Muscle layer of duodenum (tissue), 2 donors: ENCODE measurements around the gene ADGB.

ENCODE experiments used
- H3K27ac ChIP-seq: one replicate; pipeline ENCODE4 v1.7.0; 2013; ENCODE audit warnings: mild to moderate bottlenecking, low read length
- H3K27me3 ChIP-seq: one replicate; pipeline ENCODE4 v1.7.0; 2013; ENCODE audit warnings: low read depth, mild to moderate bottlenecking, control low read depth, low read length
- H3K36me3 ChIP-seq, 2 donors: one replicate each; pipeline ENCODE4 v1.7.0; 2013; ENCODE audit warnings: low read length in 2 of 2, control low read depth in 1 of 2, mild to moderate bottlenecking in 1 of 2; ENCODE audit not compliant: insufficient read depth in 2 of 2, control insufficient read depth in 1 of 2
- H3K4me1 ChIP-seq, 2 donors: one replicate each; pipeline ENCODE4 v1.7.0; 2013; ENCODE audit warnings: low read length in 2 of 2, mild to moderate bottlenecking in 2 of 2, control low read depth in 1 of 2, moderate library complexity in 1 of 2; ENCODE audit not compliant: insufficient read depth in 2 of 2, control insufficient read depth in 1 of 2
- H3K4me3 ChIP-seq, 2 donors: one replicate each; pipeline ENCODE4 v1.7.0; 2013; ENCODE audit warnings: low read length in 2 of 2, low read depth in 1 of 2, mild to moderate bottlenecking in 1 of 2
- H3K9me3 ChIP-seq, 2 donors: one replicate each; pipeline ENCODE4 v1.7.0; 2013; ENCODE audit warnings: low read length in 2 of 2, control low read depth in 1 of 2, mild to moderate bottlenecking in 1 of 2; ENCODE audit not compliant: control insufficient read depth in 1 of 2
- donor health status: healthy.

Gene ADGB

GRCh38 chr6:146856296-146856695, 257.5 kb downstream of the ADGB start:
- Histone ChIP-seq H3K9me3 (no peaks in the 10 kb centered on the region), H3K27me3 (no peaks in the 10 kb centered on the region), H3K36me3 (no peaks in the 10 kb centered on the region), H3K27ac (no peak overlapping the region), H3K4me3 (no peak overlapping the region), H3K4me1 (no peaks in the 10 kb centered on the region)

DNA sequence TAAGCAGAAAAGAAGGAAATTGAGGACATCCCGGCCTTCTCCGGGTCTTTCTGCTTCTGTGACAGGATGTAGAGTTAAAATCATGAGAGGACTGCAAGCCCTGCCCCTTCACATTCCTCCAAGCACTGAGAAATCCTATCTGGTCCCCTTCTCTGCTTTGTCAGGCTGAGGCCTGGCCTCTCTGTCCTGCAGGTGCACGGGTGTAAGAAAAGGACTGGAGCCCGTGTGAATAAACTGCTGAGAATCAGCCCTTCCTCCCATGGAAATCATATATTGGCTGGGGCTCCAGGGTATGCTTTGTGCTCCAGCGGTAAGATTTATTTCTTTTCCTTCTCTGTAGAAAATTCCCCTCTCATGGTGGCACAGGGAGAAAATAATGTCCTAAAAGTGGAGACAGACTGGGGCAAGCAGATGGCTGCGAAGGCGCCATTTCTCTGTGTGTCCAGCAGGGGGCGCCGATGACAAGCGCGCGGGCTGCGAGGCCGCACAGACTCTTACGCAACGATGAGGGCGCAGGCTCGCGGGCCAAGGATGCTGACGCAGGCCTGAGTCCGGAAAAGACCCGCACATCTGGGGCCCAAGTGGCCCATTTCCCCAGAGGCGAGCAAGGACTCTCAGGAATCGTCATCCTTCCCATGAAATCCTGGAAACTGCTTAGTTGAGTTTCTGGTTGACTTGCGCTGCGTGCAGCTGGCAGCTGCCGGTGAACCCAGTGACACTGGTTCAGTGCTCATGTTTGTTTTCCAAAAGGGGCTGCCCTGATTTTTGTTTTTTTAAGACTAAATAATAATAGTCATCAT, 258.6 kb downstream of the ADGB start:
- Histone ChIP-seq H3K9me3 (no peaks in the 10 kb centered on the region), H3K27ac (peak overlapping the region; percentile 34), H3K36me3 (no peaks in the 10 kb centered on the region), H3K4me1 (no peaks in the 10 kb centered on the region), H3K27me3 (no peaks in the 10 kb centered on the region), H3K4me3 (peak overlapping the region; percentile 37 to 52)

DNA sequence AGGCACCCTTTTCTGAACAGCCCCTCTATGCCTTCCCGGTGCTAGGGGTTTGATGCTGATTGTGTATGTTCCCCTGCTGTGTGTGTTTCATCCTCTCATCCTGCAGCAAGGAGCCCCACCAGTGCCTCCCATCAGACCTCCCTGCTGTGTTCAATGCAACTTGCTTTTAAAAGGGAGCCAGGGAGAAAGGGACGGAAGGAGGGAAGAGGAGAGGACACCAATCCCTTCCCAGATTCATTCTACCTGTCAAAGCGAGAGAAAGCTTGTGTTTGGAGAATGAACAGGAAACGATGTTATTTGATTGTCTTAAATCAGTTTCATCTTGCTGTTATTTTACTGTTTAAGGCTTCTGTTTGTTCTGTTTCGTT, 259.2 kb downstream of the ADGB start:
- Histone ChIP-seq H3K27me3 (no peaks in the 10 kb centered on the region), H3K4me3 (peak overlapping the region; percentile 37 to 52), H3K9me3 (no peaks in the 10 kb centered on the region), H3K27ac (peak overlapping the region; percentile 34), H3K4me1 (no peaks in the 10 kb centered on the region), H3K36me3 (no peaks in the 10 kb centered on the region)

- Histone ChIP-seq H3K4me1 (no peaks in the 10 kb centered on the region), H3K9me3 (no peaks in the 10 kb centered on the region), H3K27ac (no peak overlapping the region), H3K27me3 (no peaks in the 10 kb centered on the region), H3K36me3 (no peaks in the 10 kb centered on the region), H3K4me3 (no peak overlapping the region)
Observed at GRCh38 chr6:146859206-146859605, 260.4 kb downstream of the ADGB start.

DNA sequence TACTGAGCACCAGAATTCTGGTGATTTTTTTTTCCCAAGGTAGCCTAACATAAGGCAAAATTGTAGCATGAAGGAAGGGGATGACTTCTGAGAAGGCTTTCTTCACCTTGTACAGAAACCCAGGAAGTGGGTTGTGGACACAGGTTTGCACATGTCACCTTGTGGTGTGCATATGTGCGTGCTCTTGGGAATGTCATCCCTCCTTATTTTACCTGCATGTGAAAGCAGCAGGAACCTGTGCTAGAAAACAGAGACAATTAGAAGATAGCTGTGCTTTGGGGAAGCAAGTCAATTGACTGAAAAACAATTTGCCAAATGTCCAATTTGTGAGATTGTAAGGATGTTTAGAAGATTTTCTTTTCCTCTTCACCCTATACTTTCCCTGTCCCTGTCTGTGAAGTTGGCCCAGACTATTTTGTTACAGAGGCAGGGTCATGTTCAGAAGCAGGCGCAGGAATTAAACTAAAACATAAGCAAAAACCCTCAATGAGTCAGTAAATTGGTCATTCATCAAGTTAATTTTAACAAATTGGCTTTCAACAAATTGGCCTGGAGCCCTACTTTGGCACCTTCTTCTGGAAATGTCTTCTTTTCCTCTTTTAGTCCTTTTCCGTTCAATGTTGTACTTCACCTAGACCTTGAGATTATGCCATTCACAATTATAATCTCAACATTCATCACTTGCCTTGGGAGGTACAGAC, 261.2 kb downstream of the ADGB start:
- no peak overlapping the region for H3K4me3 ChIP-seq
- no peaks in the 10 kb centered on the region for H3K9me3 ChIP-seq
- H3K27me3 ChIP-seq = no peaks in the 10 kb centered on the region
- no peaks in the 10 kb centered on the region for H3K36me3 ChIP-seq
- H3K27ac ChIP-seq = no peak overlapping the region
- H3K4me1 ChIP-seq = no peaks in the 10 kb centered on the region

GRCh38 chr6:146860583-146860982, 261.8 kb downstream of the ADGB start:
- Histone ChIP-seq H3K27ac (no peak overlapping the region), H3K9me3 (no peaks in the 10 kb centered on the region), H3K4me3 (no peak overlapping the region), H3K27me3 (no peaks in the 10 kb centered on the region), H3K36me3 (no peaks in the 10 kb centered on the region), H3K4me1 (no peaks in the 10 kb centered on the region)

- H3K4me3 ChIP-seq = no peak overlapping the region
- no peak overlapping the region for H3K27ac ChIP-seq
- no peaks in the 10 kb centered on the region for H3K36me3 ChIP-seq
- H3K4me1 ChIP-seq = no peaks in the 10 kb centered on the region
- H3K9me3 ChIP-seq = no peaks in the 10 kb centered on the region
- H3K27me3 ChIP-seq = no peaks in the 10 kb centered on the region
Observed at GRCh38 chr6:146861029-146861563, 262.3 kb downstream of the ADGB start.

DNA sequence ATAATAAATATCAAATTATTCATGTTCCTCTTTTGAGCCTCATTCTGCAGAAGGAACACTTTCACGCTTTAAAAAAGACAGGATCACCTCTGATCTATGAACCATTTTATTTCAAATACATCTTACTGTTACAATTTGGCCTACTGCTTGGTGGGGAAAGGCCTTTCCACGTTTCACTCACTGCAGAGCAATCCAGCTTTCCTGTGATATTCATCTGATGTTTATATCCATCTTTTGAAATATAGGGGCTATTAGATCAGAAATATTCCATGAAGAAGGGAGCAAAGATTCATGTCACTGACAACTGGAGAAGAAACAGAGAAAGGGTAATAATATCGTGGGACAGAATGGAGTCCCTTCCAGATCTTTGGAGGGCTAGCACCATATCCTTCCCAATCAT, 262.9 kb downstream of the ADGB start:
- Histone ChIP-seq H3K4me3 (no peak overlapping the region), H3K36me3 (no peaks in the 10 kb centered on the region), H3K9me3 (no peaks in the 10 kb centered on the region), H3K27me3 (no peaks in the 10 kb centered on the region), H3K4me1 (no peaks in the 10 kb centered on the region), H3K27ac (no peak overlapping the region)

- Histone ChIP-seq H3K4me1 (no peaks in the 10 kb centered on the region), H3K4me3 (no peak overlapping the region), H3K27ac (no peak overlapping the region), H3K36me3 (no peaks in the 10 kb centered on the region), H3K9me3 (no peaks in the 10 kb centered on the region), H3K27me3 (no peaks in the 10 kb centered on the region)
Observed at GRCh38 chr6:146862508-146862919, 263.7 kb downstream of the ADGB start.

GRCh38 chr6:146864300-146864699, 265.5 kb downstream of the ADGB start:
- no peaks in the 10 kb centered on the region for H3K27me3 ChIP-seq
- no peaks in the 10 kb centered on the region for H3K9me3 ChIP-seq
- H3K27ac ChIP-seq = no peak overlapping the region
- H3K4me1 ChIP-seq = no peaks in the 10 kb centered on the region
- H3K4me3 ChIP-seq = no peak overlapping the region
- H3K36me3 ChIP-seq = no peaks in the 10 kb centered on the region

DNA sequence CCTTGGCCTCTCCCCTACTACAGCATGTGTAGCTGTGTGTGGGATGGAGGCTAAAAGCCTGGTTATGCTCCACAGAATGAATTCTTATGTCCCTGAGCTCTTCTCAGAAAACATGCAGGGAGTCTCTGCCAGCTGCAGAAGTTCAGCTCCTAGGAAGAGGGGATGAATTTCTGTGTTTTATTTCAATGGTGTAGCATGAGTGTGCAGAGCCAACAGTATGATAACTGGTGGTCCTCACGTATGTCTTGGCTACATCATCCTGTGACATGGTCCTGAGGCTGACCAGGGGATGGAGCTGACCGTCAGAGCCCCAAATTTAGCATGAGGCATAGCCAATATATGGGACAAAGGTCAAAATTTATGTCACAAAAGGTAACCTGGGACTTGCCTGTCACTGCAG, 266.1 kb downstream of the ADGB start:
- Histone ChIP-seq H3K4me1 (no peaks in the 10 kb centered on the region), H3K9me3 (no peaks in the 10 kb centered on the region), H3K36me3 (no peaks in the 10 kb centered on the region), H3K4me3 (no peak overlapping the region), H3K27ac (no peak overlapping the region), H3K27me3 (no peaks in the 10 kb centered on the region)
